HepG2 (cell line): Measurements from ENCODE around the gene PPP1R12C. TPM values are rescaled to one million over a fixed set of nuclear protein-coding genes. Genes with fewer than 3 reads are reported as not detected.

ENCODE experiments used
- ATAC-seq: fragments of 200-7000 bp; cut with Tn5 transposase; 3 replicates; pipeline ENCODE4 v1.9.1; 2020; ENCODE audit warnings: mild to moderate bottlenecking, moderate library complexity
- BruUV-seq: library from RNA; stranded (reverse); fragments of 400-500 nt; replicated peaks from 2 replicates; lab custom pipeline; 2021; lab: Mats Ljungman, UMichigan
- CTCF ChIA-PET: fragments of 300-600 bp; formaldehyde crosslinking; extraction: SDS; loops from one replicate; lab custom pipeline; 2021; ENCODE audit warnings: low total read pairs, inconsistent platforms, low intra/inter-chr PET ratio; lab: Yijun Ruan, JAX
- POLR2A ChIA-PET: fragments of 350-600 bp; sonication (Branson Sonifier 250); formaldehyde crosslinking; loops from one replicate; lab custom pipeline; 2020; ENCODE audit warnings: antibody characterized with exemption, inconsistent platforms; lab: Yijun Ruan, JAX
- DNase-seq: peaks from one replicate; pipeline ENCODE4 v3.0.0-alpha.2; 2015; ENCODE audit warnings: low spot score
- FAIRE-seq: peaks from 3 replicates; lab custom pipeline; 2011; peaks lifted over from hg19 to GRCh38; lab: Jason Lieb, UNC
- H2AFZ ChIP-seq: one replicate; pipeline ENCODE4 v1.6.1; 2011; ENCODE audit warnings: low read length, inconsistent platforms
- H3K27ac ChIP-seq: fragments of 300-600 bp; 3 replicates; pipeline ENCODE4 v1.8.0; 2011; ENCODE audit warnings: mixed run types, mild to moderate bottlenecking, mixed read lengths, low read length, inconsistent platforms; ENCODE audit not compliant: insufficient read depth; ENCODE audit errors: extremely low read length
- H3K27me3 ChIP-seq, 2 experiments: fragments of 200-600 bp in 1 of 2; 2 replicates in 1 of 2; 3 replicates in 1 of 2; pipeline versions ENCODE4 v1.6.0 to v1.8.0; 2011; ENCODE audit warnings: low read length in 2 of 2, mild to moderate bottlenecking in 2 of 2, moderate library complexity in 2 of 2, inconsistent platforms in 1 of 2; ENCODE audit not compliant: insufficient read depth in 2 of 2, control insufficient read depth in 1 of 2
- H3K36me3 ChIP-seq, 2 experiments: fragments of 200-600 bp in 1 of 2; replicated peaks in 1 of 2; 2 replicates in 1 of 2; 3 replicates in 1 of 2; pipeline versions ENCODE4 v1.5.1 to v1.8.0; 2011; ENCODE audit warnings: low read length in 2 of 2, inconsistent platforms in 1 of 2; ENCODE audit not compliant: insufficient read depth in 2 of 2, control insufficient read depth in 1 of 2
- H3K4me1 ChIP-seq: 2 replicates; pipeline ENCODE4 v1.5.1; 2012; ENCODE audit warnings: low read length, inconsistent platforms; ENCODE audit not compliant: insufficient read depth
- H3K4me2 ChIP-seq: 2 replicates; pipeline ENCODE4 v1.6.0; 2011; ENCODE audit warnings: low read depth, low read length, inconsistent platforms
- H3K4me3 ChIP-seq, 3 experiments: fragments of 200-600 bp in 1 of 3; sonication (generic), shearing (Covaris generic) in 1 of 3; replicated peaks in 1 of 3; 2 replicates each; pipeline ENCODE4 v1.5.1; 2011 to 2016; ENCODE audit warnings: low read length in 3 of 3, inconsistent platforms in 2 of 3, low read depth in 2 of 3, mild to moderate bottlenecking in 2 of 3, control low read depth in 1 of 3, mixed read lengths in 1 of 3; ENCODE audit not compliant: insufficient read depth in 1 of 3
- H3K79me2 ChIP-seq: one replicate; pipeline ENCODE4 v1.6.1; 2011; ENCODE audit warnings: low read length, inconsistent platforms; ENCODE audit not compliant: insufficient read depth
- H3K9ac ChIP-seq: 2 replicates; pipeline ENCODE4 v1.6.0; 2011; ENCODE audit warnings: mild to moderate bottlenecking, low read depth, low read length, inconsistent platforms; ENCODE audit not compliant: insufficient read depth
- H3K9me3 ChIP-seq: 2 replicates; pipeline ENCODE4 v1.5.1; 2012; ENCODE audit warnings: mild to moderate bottlenecking, low read length
- H4K20me1 ChIP-seq: 2 replicates; pipeline ENCODE4 v1.6.0; 2011; ENCODE audit warnings: inconsistent platforms, mild to moderate bottlenecking, low read length, moderate library complexity; ENCODE audit not compliant: insufficient read depth
- ARID5B ChIP-seq: IDR thresholded peaks from 2 replicates; pipeline ENCODE4 v1.4.0; 2020; ENCODE audit warnings: mild to moderate bottlenecking, missing genetic modification reagents
- CBFB ChIP-seq: sonication (generic); formaldehyde crosslinking; IDR thresholded peaks from 2 replicates; pipeline ENCODE4 v1.4.0; 2020; ENCODE audit warnings: missing genetic modification reagents
- HINFP ChIP-seq: sonication (generic); formaldehyde crosslinking; IDR thresholded peaks from 2 replicates; pipeline ENCODE4 v1.4.0; 2020; ENCODE audit warnings: low read depth, mild to moderate bottlenecking, missing genetic modification reagents
- IRX3 ChIP-seq: sonication (generic); formaldehyde crosslinking; IDR thresholded peaks from 2 replicates; pipeline ENCODE4 v1.8.1; 2023; ENCODE audit warnings: mild to moderate bottlenecking, low read depth, missing genetic modification reagents, borderline replicate concordance
- KDM5B ChIP-seq: sonication (generic); formaldehyde crosslinking; IDR thresholded peaks from 2 replicates; pipeline ENCODE4 v1.4.0; 2020; ENCODE audit warnings: missing genetic modification reagents, mild to moderate bottlenecking, borderline replicate concordance
- MAFK ChIP-seq, 2 experiments: IDR thresholded peaks in 1 of 2; conservative IDR thresholded peaks in 1 of 2; 2 replicates each; pipeline ENCODE4 v1.6.1; 2011; ENCODE audit warnings: improper control_type of control experiment in 2 of 2, low read length in 2 of 2
- MTF1 ChIP-seq: sonication (generic); formaldehyde crosslinking; IDR thresholded peaks from 2 replicates; pipeline ENCODE4 v1.5.0; 2020; ENCODE audit warnings: missing genetic modification reagents
- PCBP2 ChIP-seq: fragments of 200-400 bp; formaldehyde crosslinking; optimal IDR thresholded peaks from 2 replicates; pipeline ENCODE3; 2018; ENCODE audit warnings: low read length, low read depth; ENCODE audit not compliant: poor library complexity, severe bottlenecking
- RAD21 ChIP-seq: fragments of 450-650 bp; formaldehyde crosslinking; IDR thresholded peaks from 2 replicates; pipeline ENCODE4 v1.5.0; 2020; ENCODE audit warnings: mild to moderate bottlenecking
- REL ChIP-seq: sonication (generic); formaldehyde crosslinking; conservative IDR thresholded peaks from 2 replicates; pipeline ENCODE4 v1.8.0; 2022; ENCODE audit warnings: mild to moderate bottlenecking, missing genetic modification reagents, moderate library complexity
- SMAD3 ChIP-seq: sonication (generic); formaldehyde crosslinking; IDR thresholded peaks from 2 replicates; pipeline ENCODE4 v1.4.0; 2020; ENCODE audit warnings: missing genetic modification reagents
- ZNF30 ChIP-seq: sonication (generic); formaldehyde crosslinking; IDR thresholded peaks from 2 replicates; pipeline ENCODE4 v1.5.0; 2020; ENCODE audit warnings: mild to moderate bottlenecking, missing genetic modification reagents
- ZNF33A ChIP-seq: sonication (generic); formaldehyde crosslinking; IDR thresholded peaks from 2 replicates; pipeline ENCODE4 v1.5.1; 2020; ENCODE audit warnings: missing genetic modification reagents, mild to moderate bottlenecking, moderate library complexity, borderline replicate concordance
- ZNF34 ChIP-seq: sonication (generic); formaldehyde crosslinking; IDR thresholded peaks from 2 replicates; pipeline ENCODE4 v1.4.0; 2020; ENCODE audit warnings: mild to moderate bottlenecking, missing genetic modification reagents, borderline replicate concordance
- ZNF569 ChIP-seq: sonication (generic); formaldehyde crosslinking; IDR thresholded peaks from 2 replicates; pipeline ENCODE4 v1.5.0; 2020; ENCODE audit warnings: mild to moderate bottlenecking, missing genetic modification reagents, moderate library complexity, borderline replicate concordance
- ZSCAN25 ChIP-seq: sonication (generic); formaldehyde crosslinking; IDR thresholded peaks from 2 replicates; pipeline ENCODE4 v1.8.0; 2022; ENCODE audit warnings: mild to moderate bottlenecking, missing genetic modification reagents
- WGBS: methylation state at CpG from one replicate; pipeline ENCODE4 v1.1.6; 2017; ENCODE audit warnings: low lambda C conversion rate; 5-methylcytosine and 5-hydroxymethylcytosine counted together
- in situ Hi-C: cut with HindIII; loops from 2 replicates; pipeline ENCODE4 v1.10.0; 2017; ENCODE audit warnings: low pct_unique_long_range_greater_than_20kb; ENCODE audit not compliant: extremely low pct_ligation_motif_present
- intact Hi-C: fragments of 100-400 bp; cut with micrococcal nuclease; formaldehyde crosslinking; loops from one replicate; pipeline ENCODE4 v1.10.0; 2022; ENCODE audit not compliant: unreplicated experiment
- polyA plus RNA-seq, 8 experiments: library from polyadenylated mRNA; depleted of rRNA in 3 of 8; stranded (reverse) in 7 of 8; unstranded in 1 of 8; fragments of >200 nt; fragmentation: Illumina TruSeq in 4 of 8; extraction: Trizol in 4 of 8; gene quantifications; 2 replicates each; pipeline versions ENCODE4 v1.2.1 to v1.2.3, GENCODE V29; 2011 to 2016; ENCODE audit warnings: low read depth in 4 of 8, missing spikeins in 1 of 8, mixed read lengths in 1 of 8; ENCODE audit not compliant: insufficient read depth in 1 of 8
- total RNA-seq, 5 experiments: library from RNA; depleted of rRNA; stranded (reverse); fragments of >200 nt; fragmentation: Illumina TruSeq; extraction: Trizol; gene quantifications; 2 replicates each; pipeline ENCODE4 v1.2.3, GENCODE V29; 2016; ENCODE audit warnings: low read depth in 1 of 5

The PPP1R12C gene
- total and polyA plus RNA-seq, 2 of the 13 experiments (the other 11 are each of a cell fraction or from before 2014, with no cell fraction given): 29.7 to 30.3 TPM

- Histone ChIP-seq H3K4me2 (peak overlapping the region; percentile 98), H3K9me3 (no peaks in the 10 kb centered on the region), H3K27ac (no peak overlapping the region), H3K9ac (peak overlapping the region; percentile 85; the same call in 1 of the 2 replicates), H3K36me3 (peaks cover 3 to 7% of the 10 kb centered on the region in 2 experiments; a peak in 2 of 5 replicates), H3K4me3 (peak overlapping the region; percentile 82 to 99 (median 86); a peak in 4 of 6 replicates), H2AFZ (no peak overlapping the region), H3K27me3 (no peaks in the 10 kb centered on the region), H3K79me2 (peaks cover 32% of the 10 kb centered on the region), H4K20me1 (peaks cover 14% of the 10 kb centered on the region), H3K4me1 (peaks cover 38% of the 10 kb centered on the region)
- 78% methylated on average over 10 of the region's 13 CpGs for WGBS
- no TSS peak for BruUV-seq
- TF ChIP-seq ZNF30: no peak
- no peak for TF ChIP-seq ZNF33A (CRISPR knock-in tag)
- TF ChIP-seq RAD21 (CRISPR knock-in tag): no peak
- TF ChIP-seq ZNF34: no peak
- no peak for TF ChIP-seq ZNF569 (CRISPR knock-in tag)
- no peak for TF ChIP-seq ARID5B
- TF ChIP-seq CBFB (CRISPR knock-in tag): no peak
- TF ChIP-seq IRX3 (CRISPR knock-in tag): no peak
- no peak for TF ChIP-seq SMAD3 (CRISPR knock-in tag)
- TF ChIP-seq HINFP (CRISPR knock-in tag): no peak
- TF ChIP-seq PCBP2: no peak
- TF ChIP-seq REL: no peak
- TF ChIP-seq KDM5B (CRISPR knock-in tag): no peak
- no peak for TF ChIP-seq ZSCAN25 (CRISPR knock-in tag)
- TF ChIP-seq MTF1 (CRISPR knock-in tag): no peak
- TF ChIP-seq MAFK (conservative IDR thresholded peaks at IDR 0.05 in 1 of 2, IDR thresholded peaks at IDR 0.05 in 1 of 2; ENCODE audit: low read length in 2 of 2): no peak
- intact Hi-C loops (no loop called here), in situ Hi-C loops (no loop called here)
- FAIRE-seq (no peak), DNase-seq (no peak), ATAC-seq (no peak)
- POLR2A ChIA-PET: no interaction called here
- CTCF ChIA-PET: no interaction called here
These were observed 1.9 kb downstream of the PPP1R12C start for GRCh38 chr19:55115446-55116065.
